ENCODE measurements around the gene ANGPT4. TPM values are rescaled to one million over a fixed set of nuclear protein-coding genes. Genes with fewer than 3 reads are reported as not detected.

The ANGPT4 gene, protein sequence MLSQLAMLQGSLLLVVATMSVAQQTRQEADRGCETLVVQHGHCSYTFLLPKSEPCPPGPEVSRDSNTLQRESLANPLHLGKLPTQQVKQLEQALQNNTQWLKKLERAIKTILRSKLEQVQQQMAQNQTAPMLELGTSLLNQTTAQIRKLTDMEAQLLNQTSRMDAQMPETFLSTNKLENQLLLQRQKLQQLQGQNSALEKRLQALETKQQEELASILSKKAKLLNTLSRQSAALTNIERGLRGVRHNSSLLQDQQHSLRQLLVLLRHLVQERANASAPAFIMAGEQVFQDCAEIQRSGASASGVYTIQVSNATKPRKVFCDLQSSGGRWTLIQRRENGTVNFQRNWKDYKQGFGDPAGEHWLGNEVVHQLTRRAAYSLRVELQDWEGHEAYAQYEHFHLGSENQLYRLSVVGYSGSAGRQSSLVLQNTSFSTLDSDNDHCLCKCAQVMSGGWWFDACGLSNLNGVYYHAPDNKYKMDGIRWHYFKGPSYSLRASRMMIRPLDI
- total RNA-seq, result not detected
- polyA plus RNA-seq, result not detected

- H3K4me3 ChIP-seq (ENCODE audit: low read length), result no peak within 1 kb of the TSS
- H3K27me3 ChIP-seq (ENCODE audit: insufficient read depth, low read length, poor library complexity, severe bottlenecking), result no peaks in the 10 kb centered on the region
- no peak for DNase-seq
- Mint-ChIP-seq H3K9me3 (no peaks in the 10 kb centered on the region), H3K4me3 (no peak within 1 kb of the TSS), H3K27me3 (peaks cover 7 to 31% of the 10 kb centered on the region in 2 donors), H3K27ac (peak within 1 kb of the TSS in 1 of 8 donors; percentile 58), H3K4me1 (no peaks in the 10 kb centered on the region), H3K36me3 (no peaks in the 10 kb centered on the region)
- H3K4me1 ChIP-seq (ENCODE audit: insufficient read depth, low read length), result no peaks in the 10 kb centered on the region
- H3K27ac ChIP-seq (ENCODE audit: low read depth, low read length), result no peak within 1 kb of the TSS
- no peaks in the 10 kb centered on the region for H3K36me3 ChIP-seq (ENCODE audit: insufficient read depth, low read length)
- CTCF ChIA-PET, result no interaction called here
- POLR2A ChIA-PET, result no interaction called here
- no peaks in the 10 kb centered on the region for H3K9me3 ChIP-seq (ENCODE audit: low read length)
Measured at GRCh38 chr20:916125-916799, at the start of gene ANGPT4. TSS of gene ANGPT4 (minus strand) at chr20:916334. CDS start at chr20:916214, 120 bp downstream.

DNA sequence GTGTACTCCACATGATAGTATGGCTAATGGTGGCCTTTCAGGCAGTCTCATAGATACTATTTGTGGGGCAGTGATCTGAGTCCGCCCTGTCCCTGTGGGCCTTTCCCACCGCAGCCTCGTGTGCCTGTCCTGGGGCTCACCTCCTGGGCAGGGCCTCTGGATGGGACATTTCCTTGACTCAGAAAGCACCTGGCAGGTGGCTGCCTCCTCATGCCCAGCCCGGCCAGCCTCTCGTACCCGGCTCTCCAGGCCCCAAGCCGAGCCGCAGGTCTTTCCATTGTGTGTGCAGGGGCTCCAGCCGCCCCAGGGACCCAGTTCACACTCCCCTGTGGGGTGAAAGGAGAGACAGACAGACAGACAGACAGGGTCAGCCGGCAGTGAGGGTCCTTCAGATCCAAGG is 47.7 kb upstream of the ANGPT4 start:
- no peak for DNase-seq
- ChIA-PET POLR2A (no interaction called here), CTCF (no interaction called here)
- no peaks in the 10 kb centered on the region for H3K36me3 Mint-ChIP-seq
- H3K9me3 ChIP-seq (ENCODE audit: low read length), result no peaks in the 10 kb centered on the region
- no peaks in the 10 kb centered on the region for H3K9me3 Mint-ChIP-seq
- H3K27me3 Mint-ChIP-seq, result peaks cover 16 to 50% of the 10 kb centered on the region in 2 donors
- H3K36me3 ChIP-seq (ENCODE audit: insufficient read depth, low read length), result no peaks in the 10 kb centered on the region
- no peak overlapping the region for H3K4me3 Mint-ChIP-seq
- no peak overlapping the region for H3K4me3 ChIP-seq (ENCODE audit: low read length)
- no peak overlapping the region for H3K27ac ChIP-seq (ENCODE audit: low read depth, low read length)
- H3K4me1 ChIP-seq (ENCODE audit: insufficient read depth, low read length), result no peaks in the 10 kb centered on the region
- H3K27me3 ChIP-seq (ENCODE audit: insufficient read depth, low read length, poor library complexity, severe bottlenecking), result no peaks in the 10 kb centered on the region
- no peaks in the 10 kb centered on the region for H3K4me1 Mint-ChIP-seq
- H3K27ac Mint-ChIP-seq, result no peak overlapping the region

DNA sequence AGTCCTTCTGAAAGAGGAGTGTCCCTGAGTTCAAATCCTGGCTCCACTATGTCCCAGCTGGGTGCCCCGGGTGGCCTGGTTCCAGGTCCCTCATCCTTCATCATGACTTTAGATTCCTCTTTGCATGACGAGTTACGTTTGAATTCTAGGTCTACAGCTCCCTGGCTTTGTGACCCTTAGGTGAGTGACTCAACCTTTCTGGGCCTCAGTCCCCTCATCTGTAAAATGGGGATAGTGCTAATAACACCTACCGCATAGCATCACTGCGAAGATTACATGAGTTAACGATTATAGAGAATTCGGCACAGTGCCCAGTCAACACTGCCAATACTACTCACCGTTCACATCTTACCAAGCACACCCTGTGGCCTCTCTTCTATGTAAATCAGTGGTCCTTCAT is 46.5 kb upstream of the ANGPT4 start:
- H3K27me3 Mint-ChIP-seq, result peaks cover 12 to 53% of the 10 kb centered on the region in 2 donors
- ChIA-PET CTCF (no interaction called here), POLR2A (no interaction called here)
- H3K27ac ChIP-seq (ENCODE audit: low read depth, low read length), result no peak overlapping the region
- no peaks in the 10 kb centered on the region for H3K36me3 Mint-ChIP-seq
- no peaks in the 10 kb centered on the region for H3K27me3 ChIP-seq (ENCODE audit: insufficient read depth, low read length, poor library complexity, severe bottlenecking)
- no peak overlapping the region for H3K27ac Mint-ChIP-seq
- H3K9me3 ChIP-seq (ENCODE audit: low read length), result no peaks in the 10 kb centered on the region
- no peaks in the 10 kb centered on the region for H3K9me3 Mint-ChIP-seq
- H3K4me1 ChIP-seq (ENCODE audit: insufficient read depth, low read length), result no peaks in the 10 kb centered on the region
- DNase-seq, result no peak
- H3K4me1 Mint-ChIP-seq, result no peaks in the 10 kb centered on the region
- no peak overlapping the region for H3K4me3 Mint-ChIP-seq
- H3K36me3 ChIP-seq (ENCODE audit: insufficient read depth, low read length), result no peaks in the 10 kb centered on the region
- H3K4me3 ChIP-seq (ENCODE audit: low read length), result no peak overlapping the region

DNA sequence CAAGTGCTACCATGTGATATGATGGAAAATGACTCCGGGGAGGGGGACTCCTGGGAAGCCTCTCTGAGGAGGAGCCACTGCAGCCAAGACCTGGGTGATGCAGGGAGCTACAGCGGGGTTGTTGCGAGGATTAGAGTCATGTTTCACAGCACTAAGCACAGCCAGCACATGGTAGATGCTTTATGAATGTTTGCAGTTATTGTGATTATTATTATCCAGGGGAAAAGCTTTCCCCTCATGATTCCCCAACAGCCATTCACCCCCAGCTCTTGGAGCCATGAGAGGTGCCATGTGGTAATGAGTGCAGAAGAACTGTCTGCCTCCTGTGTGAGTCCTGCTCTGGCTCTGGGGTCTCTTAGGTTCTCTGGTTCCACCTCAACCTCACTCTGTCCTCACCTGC is 46.1 kb upstream of the ANGPT4 start:
- Mint-ChIP-seq H3K36me3 (no peaks in the 10 kb centered on the region), H3K9me3 (no peaks in the 10 kb centered on the region), H3K4me3 (no peak overlapping the region), H3K4me1 (no peaks in the 10 kb centered on the region), H3K27me3 (peaks cover 14 to 54% of the 10 kb centered on the region in 2 donors), H3K27ac (no peak overlapping the region)
- CTCF ChIA-PET, result no interaction called here
- no peaks in the 10 kb centered on the region for H3K4me1 ChIP-seq (ENCODE audit: insufficient read depth, low read length)
- no peaks in the 10 kb centered on the region for H3K36me3 ChIP-seq (ENCODE audit: insufficient read depth, low read length)
- POLR2A ChIA-PET, result no interaction called here
- no peak for DNase-seq
- no peaks in the 10 kb centered on the region for H3K27me3 ChIP-seq (ENCODE audit: insufficient read depth, low read length, poor library complexity, severe bottlenecking)
- no peak overlapping the region for H3K4me3 ChIP-seq (ENCODE audit: low read length)
- no peak overlapping the region for H3K27ac ChIP-seq (ENCODE audit: low read depth, low read length)
- no peaks in the 10 kb centered on the region for H3K9me3 ChIP-seq (ENCODE audit: low read length)

GRCh38 chr20:961768-962167 is 45.6 kb upstream of the ANGPT4 start:
- no peaks in the 10 kb centered on the region for H3K9me3 ChIP-seq (ENCODE audit: low read length)
- no peak overlapping the region for H3K4me3 Mint-ChIP-seq
- no peaks in the 10 kb centered on the region for H3K9me3 Mint-ChIP-seq
- H3K27me3 Mint-ChIP-seq, result peaks cover 14 to 54% of the 10 kb centered on the region in 2 donors
- ChIA-PET CTCF (no interaction called here), POLR2A (no interaction called here)
- no peak overlapping the region for H3K27ac ChIP-seq (ENCODE audit: low read depth, low read length)
- H3K27ac Mint-ChIP-seq, result no peak overlapping the region
- H3K4me1 ChIP-seq (ENCODE audit: insufficient read depth, low read length), result no peaks in the 10 kb centered on the region
- H3K4me3 ChIP-seq (ENCODE audit: low read length), result no peak overlapping the region
- no peaks in the 10 kb centered on the region for H3K4me1 Mint-ChIP-seq
- H3K27me3 ChIP-seq (ENCODE audit: insufficient read depth, low read length, poor library complexity, severe bottlenecking), result no peaks in the 10 kb centered on the region
- H3K36me3 ChIP-seq (ENCODE audit: insufficient read depth, low read length), result no peaks in the 10 kb centered on the region
- H3K36me3 Mint-ChIP-seq, result no peaks in the 10 kb centered on the region
- no peak for DNase-seq

DNA sequence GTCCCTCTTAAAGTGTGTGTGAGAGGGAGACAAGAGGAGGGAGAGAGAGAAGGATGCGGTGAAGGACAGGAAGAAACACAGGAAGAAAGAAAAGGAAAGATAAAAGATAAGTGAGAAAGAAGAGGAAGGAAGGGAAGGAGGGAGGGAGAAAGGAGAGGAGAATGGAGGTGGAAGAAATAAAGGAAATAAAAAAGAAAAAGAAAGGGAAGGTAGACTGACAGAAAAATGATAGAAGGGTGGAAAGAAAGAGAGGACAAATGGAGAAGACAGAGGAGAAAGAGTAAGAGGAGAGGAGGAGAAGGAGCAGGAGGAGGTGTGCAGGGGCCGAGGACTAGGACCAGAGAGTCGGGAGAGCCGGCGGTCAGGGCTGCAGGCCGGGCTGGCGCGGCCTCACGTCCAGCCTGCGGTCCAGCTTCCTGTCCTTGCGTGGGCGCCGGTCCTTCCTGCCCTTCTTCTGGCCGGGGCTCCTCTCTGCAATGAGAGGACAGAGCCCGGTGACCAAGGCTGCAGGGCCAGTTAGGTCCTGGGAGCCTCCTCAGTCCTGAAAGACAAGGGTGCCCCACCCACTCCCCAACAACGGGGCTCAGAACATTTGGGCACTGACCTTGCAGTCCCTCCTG is 44.0 kb upstream of the ANGPT4 start:
- Histone ChIP-seq H3K27me3 (ENCODE audit: insufficient read depth, low read length, poor library complexity, severe bottlenecking) (peaks cover 2% of the 10 kb centered on the region), H3K9me3 (ENCODE audit: low read length) (no peaks in the 10 kb centered on the region), H3K4me1 (ENCODE audit: insufficient read depth, low read length) (no peaks in the 10 kb centered on the region), H3K27ac (ENCODE audit: low read depth, low read length) (no peak overlapping the region), H3K4me3 (ENCODE audit: low read length) (no peak overlapping the region), H3K36me3 (ENCODE audit: insufficient read depth, low read length) (no peaks in the 10 kb centered on the region)
- no peaks in the 10 kb centered on the region for H3K36me3 Mint-ChIP-seq
- no peaks in the 10 kb centered on the region for H3K9me3 Mint-ChIP-seq
- POLR2A ChIA-PET, result no interaction called here
- CTCF ChIA-PET, result interaction anchor here (8.9 kb wide), 1 partner anchor 143 kb away, joined by 186 read pairs; no protein-coding TSS in a partner anchor
- no peak for DNase-seq
- peaks cover 24 to 61% of the 10 kb centered on the region in 2 donors for H3K27me3 Mint-ChIP-seq
- H3K4me3 Mint-ChIP-seq, result no peak overlapping the region
- no peak overlapping the region for H3K27ac Mint-ChIP-seq
- peaks cover 0 to 4% (median 3%) of the 10 kb centered on the region in 3 donors for H3K4me1 Mint-ChIP-seq

DNA sequence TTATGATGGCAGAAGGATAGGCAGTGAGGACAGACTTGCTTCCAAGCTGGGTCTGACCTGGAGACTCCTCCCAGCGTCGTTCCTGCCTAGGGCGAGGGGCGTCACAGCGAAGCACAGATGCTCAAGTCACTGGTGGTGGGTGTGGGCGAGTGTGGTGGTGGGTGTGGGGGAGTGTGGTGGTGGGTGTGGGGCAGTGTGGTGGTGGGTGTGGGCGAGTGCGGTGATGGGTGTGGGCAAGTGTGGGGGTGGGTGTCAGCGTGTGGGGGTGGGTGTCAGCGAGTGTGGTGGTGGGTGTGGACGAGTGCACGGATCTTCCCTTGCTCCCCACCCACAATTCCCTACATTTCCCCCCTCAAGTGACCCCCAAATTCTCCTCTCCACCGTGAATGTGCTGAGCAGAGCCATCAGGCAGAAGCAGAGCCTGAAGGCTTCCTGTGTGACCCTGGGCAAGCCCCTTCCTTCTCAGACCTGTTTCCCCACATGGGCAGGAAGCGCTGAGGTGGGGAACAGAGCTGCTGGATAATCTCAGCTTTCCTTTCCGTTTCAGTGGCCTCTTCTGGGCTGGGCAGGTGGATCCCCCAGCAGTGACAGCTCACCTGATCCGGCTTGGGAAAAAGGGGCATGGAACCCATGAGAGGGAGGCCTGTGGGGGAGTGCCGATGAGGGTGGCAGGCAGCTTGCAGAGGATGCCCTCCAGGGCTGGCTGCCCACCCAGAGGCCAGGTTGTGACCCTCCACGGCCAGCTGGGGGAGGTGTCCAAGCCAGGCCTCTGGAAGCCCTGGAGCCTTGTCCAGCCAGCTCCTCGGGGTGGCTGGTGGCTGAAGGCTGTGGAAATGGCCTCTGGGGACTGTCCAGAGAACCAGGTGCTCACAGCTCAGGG is 43.0 kb upstream of the ANGPT4 start:
- H3K27me3 ChIP-seq (ENCODE audit: insufficient read depth, low read length, poor library complexity, severe bottlenecking), result peaks cover 7% of the 10 kb centered on the region
- DNase-seq, result no peak
- H3K9me3 ChIP-seq (ENCODE audit: low read length), result no peaks in the 10 kb centered on the region
- Mint-ChIP-seq H3K36me3 (no peaks in the 10 kb centered on the region), H3K4me1 (peaks cover 0 to 4% (median 3%) of the 10 kb centered on the region in 3 donors), H3K27me3 (peaks cover 28 to 61% of the 10 kb centered on the region in 2 donors), H3K27ac (no peak overlapping the region), H3K4me3 (no peak overlapping the region), H3K9me3 (no peaks in the 10 kb centered on the region)
- H3K4me3 ChIP-seq (ENCODE audit: low read length), result no peak overlapping the region
- H3K36me3 ChIP-seq (ENCODE audit: insufficient read depth, low read length), result no peaks in the 10 kb centered on the region
- no peaks in the 10 kb centered on the region for H3K4me1 ChIP-seq (ENCODE audit: insufficient read depth, low read length)
- ChIA-PET POLR2A (no interaction called here), CTCF (interaction anchor here (8.9 kb wide), 1 partner anchor 142 kb away, joined by 186 read pairs; no protein-coding TSS in a partner anchor)
- H3K27ac ChIP-seq (ENCODE audit: low read depth, low read length), result no peak overlapping the region
